GM23338 (cell line): Measurements from ENCODE around the gene SUPT3H. TPM values are rescaled to one million over a fixed set of nuclear protein-coding genes. Genes with fewer than 3 reads are reported as not detected.

Experiments used
- ATAC-seq: fragments of 200-7000 bp; cut with Tn5 transposase; 3 replicates; pipeline ENCODE4 v1.9.1; 2020
- DNase-seq: peaks from one replicate; pipeline ENCODE4 v3.0.0-alpha.2; 2015; ENCODE audit warnings: low spot score
- H2AFZ ChIP-seq: fragments of 200-600 bp; sonication (generic); 2 replicates; pipeline ENCODE4 v1.8.0; 2016; ENCODE audit warnings: antibody characterized with exemption, mild to moderate bottlenecking, moderate library complexity
- H3F3A ChIP-seq: fragments of 200-600 bp; sonication (generic); replicated peaks from 2 replicates; pipeline ENCODE4 v1.8.0; 2017; ENCODE audit warnings: antibody characterized with exemption, mixed run types, low read depth
- H3K27ac ChIP-seq: fragments of 200-600 bp; sonication (generic); 2 replicates; pipeline ENCODE4 v1.6.1; 2016; ENCODE audit warnings: low read depth
- H3K27me3 ChIP-seq: fragments of 200-600 bp; sonication (generic); 2 replicates; pipeline ENCODE4 v1.8.0; 2016; ENCODE audit warnings: mild to moderate bottlenecking, mixed run types, moderate library complexity; ENCODE audit not compliant: insufficient read depth
- H3K36me3 ChIP-seq: fragments of 200-600 bp; sonication (generic); 2 replicates; pipeline ENCODE4 v1.8.0; 2016; ENCODE audit warnings: mild to moderate bottlenecking; ENCODE audit not compliant: insufficient read depth
- H3K4me1 ChIP-seq: fragments of 200-600 bp; sonication (generic); 2 replicates; pipeline ENCODE4 v1.8.0; 2016; ENCODE audit warnings: mild to moderate bottlenecking, moderate library complexity; ENCODE audit not compliant: insufficient read depth
- H3K4me2 ChIP-seq: fragments of 200-600 bp; sonication (generic); 2 replicates; pipeline ENCODE4 v1.7.1; 2017; ENCODE audit warnings: mixed run types
- H3K4me3 ChIP-seq: fragments of 200-600 bp; sonication (generic); 2 replicates; pipeline ENCODE4 v1.6.1; 2016; ENCODE audit warnings: mixed run types
- H3K79me2 ChIP-seq: fragments of 200-600 bp; sonication (generic); replicated peaks from 2 replicates; pipeline ENCODE4 v1.8.0; 2017; ENCODE audit warnings: mild to moderate bottlenecking; ENCODE audit not compliant: insufficient read depth
- H3K9me2 ChIP-seq: fragments of 200-600 bp; sonication (generic); 2 replicates; pipeline ENCODE4 v1.8.0; 2017; ENCODE audit not compliant: insufficient read depth
- H4K20me1 ChIP-seq: fragments of 200-600 bp; sonication (generic); replicated peaks from 2 replicates; pipeline ENCODE4 v1.8.0; 2017; ENCODE audit warnings: mild to moderate bottlenecking; ENCODE audit not compliant: insufficient read depth
- H3K27ac Mint-ChIP-seq: 2 replicates; pipeline ENCODE4 v1.8.0; 2020; ENCODE audit warnings: inconsistent platforms, mild to moderate bottlenecking, moderate library complexity, mixed read lengths
- H3K27me3 Mint-ChIP-seq: 3 replicates; pipeline ENCODE4 v1.8.0; 2022; ENCODE audit warnings: low read depth, mild to moderate bottlenecking, moderate library complexity, mixed read lengths, inconsistent platforms; ENCODE audit not compliant: insufficient read depth, poor library complexity
- H3K36me3 Mint-ChIP-seq: 3 replicates; pipeline ENCODE4 v1.8.0; 2021; ENCODE audit warnings: low read depth, mild to moderate bottlenecking, inconsistent platforms, moderate library complexity, mixed read lengths
- H3K4me1 Mint-ChIP-seq: 3 replicates; pipeline ENCODE4 v1.8.0; 2020; ENCODE audit warnings: mild to moderate bottlenecking, inconsistent platforms, mixed read lengths
- H3K4me3 Mint-ChIP-seq: 3 replicates; pipeline ENCODE4 v1.8.0; 2021; ENCODE audit warnings: moderate library complexity, mild to moderate bottlenecking, inconsistent platforms, mixed read lengths
- H3K9me3 Mint-ChIP-seq: 3 replicates; pipeline ENCODE4 v1.8.0; 2020; ENCODE audit warnings: moderate library complexity, mild to moderate bottlenecking, inconsistent platforms, mixed read lengths
- CREB1 ChIP-seq: fragments of 250-450 bp; sonication (Bioruptor Pico); IDR thresholded peaks from 2 replicates; pipeline ENCODE4 v1.5.0; 2020; ENCODE audit warnings: low read depth, mild to moderate bottlenecking, moderate library complexity
- EZH2 ChIP-seq: fragments of 200-600 bp; sonication (generic); IDR thresholded peaks from one replicate; pipeline ENCODE4 v1.8.0; 2017; ENCODE audit warnings: antibody characterized with exemption, mild to moderate bottlenecking, low read depth; ENCODE audit not compliant: unreplicated experiment
- EZH2phosphoT487 ChIP-seq: fragments of 200-600 bp; sonication (generic); IDR thresholded peaks from one replicate; pipeline ENCODE4 v1.8.1; 2018; ENCODE audit warnings: antibody characterized with exemption; ENCODE audit not compliant: unreplicated experiment
- JUNB ChIP-seq: IDR thresholded peaks from one replicate; pipeline ENCODE4 v1.6.1; 2016; ENCODE audit warnings: antibody characterized with exemption; ENCODE audit not compliant: unreplicated experiment
- NANOG ChIP-seq: IDR thresholded peaks from 2 replicates; pipeline ENCODE4 v1.6.1; 2016; ENCODE audit warnings: antibody characterized with exemption, borderline replicate concordance
- POLR2AphosphoS5 ChIP-seq: IDR thresholded peaks from 2 replicates; pipeline ENCODE4 v1.6.1; 2016; ENCODE audit warnings: antibody characterized with exemption, low read depth
- STAT1 ChIP-seq: IDR thresholded peaks from one replicate; pipeline ENCODE4 v1.6.1; 2016; ENCODE audit warnings: antibody characterized with exemption; ENCODE audit not compliant: unreplicated experiment
- ZNF114 ChIP-seq: fragments of 250-450 bp; sonication (Bioruptor Pico); IDR thresholded peaks from 2 replicates; pipeline ENCODE4 v1.5.0; 2020; ENCODE audit warnings: mild to moderate bottlenecking, moderate library complexity
- ZNF331 ChIP-seq: fragments of 250-450 bp; sonication (Bioruptor Pico); IDR thresholded peaks from 2 replicates; pipeline ENCODE4 v1.5.0; 2020; ENCODE audit warnings: low read depth, mild to moderate bottlenecking, moderate library complexity
- polyA plus RNA-seq: library from polyadenylated mRNA; unstranded; fragments of >200 nt; fragmentation: Nextera tagmentation; extraction: Ambion mirVana; gene quantifications from 2 replicates; pipeline ENCODE4 v1.2.1, GENCODE V29; 2016
- total RNA-seq: library from RNA; depleted of rRNA; stranded (reverse); fragments of >200 nt; shearing (Covaris generic); gene quantifications from 2 replicates; pipeline ENCODE4 v1.2.3, GENCODE V29; 2014
- TF ChIP-seq, protein P1 (sequence below), 2 experiments: fragments of 200-600 bp in 1 of 2; sonication (generic) in 1 of 2; conservative IDR thresholded peaks; 2 replicates each; pipeline versions ENCODE4 v1.5.1 to v1.6.1; 2016 to 2017; ENCODE audit warnings: antibody characterized with exemption in 2 of 2, low read depth in 2 of 2, mild to moderate bottlenecking in 2 of 2, moderate library complexity in 1 of 2
- TF ChIP-seq, protein P2 (sequence below): fragments of 250-450 bp; sonication (Bioruptor Pico); IDR thresholded peaks from 2 replicates; pipeline ENCODE4 v1.5.0; 2020; ENCODE audit warnings: mild to moderate bottlenecking, moderate library complexity
- TF ChIP-seq, protein P3 (sequence below): IDR thresholded peaks from one replicate; pipeline ENCODE4 v1.6.1; 2018; ENCODE audit warnings: antibody characterized with exemption; ENCODE audit not compliant: unreplicated experiment
- TF ChIP-seq, protein P4 (sequence below): IDR thresholded peaks from 2 replicates; pipeline ENCODE4 v1.6.1; 2016; ENCODE audit warnings: antibody characterized with exemption

Gene SUPT3H
- total and polyA plus RNA-seq, 2 experiments from 2014 or later, result 11.4 to 30.1 TPM

DNA sequence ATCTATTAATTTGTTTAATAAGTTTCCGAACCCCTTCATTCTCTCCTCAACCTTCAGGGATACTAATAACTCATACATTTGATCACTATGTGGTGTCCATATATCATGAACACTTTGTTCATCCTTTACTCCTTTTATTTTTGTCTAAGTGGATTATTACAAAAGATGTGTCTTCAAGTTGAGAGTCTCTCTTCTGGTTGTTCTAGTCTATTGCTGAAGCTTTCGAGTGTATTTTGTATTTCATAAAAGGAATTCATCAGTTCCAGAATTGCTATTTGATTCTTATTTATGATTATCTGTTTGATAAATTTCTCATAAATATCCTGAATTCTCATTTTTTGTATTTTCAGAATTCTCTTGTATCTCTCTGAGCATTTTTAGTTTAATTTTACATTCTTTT is 146.1 kb downstream of the SUPT3H start:
- 0 out of 2 replicates have a peak, but pooled peaks cover 4% of the 10 kb centered on the region for H3K9me2 ChIP-seq
- H3K27ac ChIP-seq, result no peak overlapping the region
- DNase-seq, result no peak
- no peak overlapping the region for H3K4me3 Mint-ChIP-seq
- H3K9me3 Mint-ChIP-seq, result peaks cover 4% of the 10 kb centered on the region; the same call in 2 of the 3 replicates
- no peaks in the 10 kb centered on the region for H3K4me1 ChIP-seq
- H3K4me1 Mint-ChIP-seq, result no peaks in the 10 kb centered on the region
- no peak for ATAC-seq
- no peak overlapping the region for H3K27ac Mint-ChIP-seq
- H3K79me2 ChIP-seq, result no peaks in the 10 kb centered on the region
- peaks cover 18% of the 10 kb centered on the region for H3K36me3 Mint-ChIP-seq
- H3K27me3 Mint-ChIP-seq, result no peaks in the 10 kb centered on the region
- H3K4me2 ChIP-seq, result no peak overlapping the region
- H4K20me1 ChIP-seq, result no peaks in the 10 kb centered on the region; the same call in 1 of the 2 replicates
- no peak overlapping the region for H3K4me3 ChIP-seq
- H2AFZ ChIP-seq, result no peak overlapping the region
- H3F3A ChIP-seq, result no peaks in the 10 kb centered on the region
- H3K27me3 ChIP-seq, result no peaks in the 10 kb centered on the region
- TF ChIP-seq ZNF331 (CRISPR knock-in tag), result no peak
- TF ChIP-seq, protein P1, sequence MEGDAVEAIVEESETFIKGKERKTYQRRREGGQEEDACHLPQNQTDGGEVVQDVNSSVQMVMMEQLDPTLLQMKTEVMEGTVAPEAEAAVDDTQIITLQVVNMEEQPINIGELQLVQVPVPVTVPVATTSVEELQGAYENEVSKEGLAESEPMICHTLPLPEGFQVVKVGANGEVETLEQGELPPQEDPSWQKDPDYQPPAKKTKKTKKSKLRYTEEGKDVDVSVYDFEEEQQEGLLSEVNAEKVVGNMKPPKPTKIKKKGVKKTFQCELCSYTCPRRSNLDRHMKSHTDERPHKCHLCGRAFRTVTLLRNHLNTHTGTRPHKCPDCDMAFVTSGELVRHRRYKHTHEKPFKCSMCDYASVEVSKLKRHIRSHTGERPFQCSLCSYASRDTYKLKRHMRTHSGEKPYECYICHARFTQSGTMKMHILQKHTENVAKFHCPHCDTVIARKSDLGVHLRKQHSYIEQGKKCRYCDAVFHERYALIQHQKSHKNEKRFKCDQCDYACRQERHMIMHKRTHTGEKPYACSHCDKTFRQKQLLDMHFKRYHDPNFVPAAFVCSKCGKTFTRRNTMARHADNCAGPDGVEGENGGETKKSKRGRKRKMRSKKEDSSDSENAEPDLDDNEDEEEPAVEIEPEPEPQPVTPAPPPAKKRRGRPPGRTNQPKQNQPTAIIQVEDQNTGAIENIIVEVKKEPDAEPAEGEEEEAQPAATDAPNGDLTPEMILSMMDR (conservative IDR thresholded peaks at IDR 0.05; ENCODE audit: low read depth in 2 of 2), result no peak
- no peak for TF ChIP-seq POLR2AphosphoS5
- TF ChIP-seq, protein P2, sequence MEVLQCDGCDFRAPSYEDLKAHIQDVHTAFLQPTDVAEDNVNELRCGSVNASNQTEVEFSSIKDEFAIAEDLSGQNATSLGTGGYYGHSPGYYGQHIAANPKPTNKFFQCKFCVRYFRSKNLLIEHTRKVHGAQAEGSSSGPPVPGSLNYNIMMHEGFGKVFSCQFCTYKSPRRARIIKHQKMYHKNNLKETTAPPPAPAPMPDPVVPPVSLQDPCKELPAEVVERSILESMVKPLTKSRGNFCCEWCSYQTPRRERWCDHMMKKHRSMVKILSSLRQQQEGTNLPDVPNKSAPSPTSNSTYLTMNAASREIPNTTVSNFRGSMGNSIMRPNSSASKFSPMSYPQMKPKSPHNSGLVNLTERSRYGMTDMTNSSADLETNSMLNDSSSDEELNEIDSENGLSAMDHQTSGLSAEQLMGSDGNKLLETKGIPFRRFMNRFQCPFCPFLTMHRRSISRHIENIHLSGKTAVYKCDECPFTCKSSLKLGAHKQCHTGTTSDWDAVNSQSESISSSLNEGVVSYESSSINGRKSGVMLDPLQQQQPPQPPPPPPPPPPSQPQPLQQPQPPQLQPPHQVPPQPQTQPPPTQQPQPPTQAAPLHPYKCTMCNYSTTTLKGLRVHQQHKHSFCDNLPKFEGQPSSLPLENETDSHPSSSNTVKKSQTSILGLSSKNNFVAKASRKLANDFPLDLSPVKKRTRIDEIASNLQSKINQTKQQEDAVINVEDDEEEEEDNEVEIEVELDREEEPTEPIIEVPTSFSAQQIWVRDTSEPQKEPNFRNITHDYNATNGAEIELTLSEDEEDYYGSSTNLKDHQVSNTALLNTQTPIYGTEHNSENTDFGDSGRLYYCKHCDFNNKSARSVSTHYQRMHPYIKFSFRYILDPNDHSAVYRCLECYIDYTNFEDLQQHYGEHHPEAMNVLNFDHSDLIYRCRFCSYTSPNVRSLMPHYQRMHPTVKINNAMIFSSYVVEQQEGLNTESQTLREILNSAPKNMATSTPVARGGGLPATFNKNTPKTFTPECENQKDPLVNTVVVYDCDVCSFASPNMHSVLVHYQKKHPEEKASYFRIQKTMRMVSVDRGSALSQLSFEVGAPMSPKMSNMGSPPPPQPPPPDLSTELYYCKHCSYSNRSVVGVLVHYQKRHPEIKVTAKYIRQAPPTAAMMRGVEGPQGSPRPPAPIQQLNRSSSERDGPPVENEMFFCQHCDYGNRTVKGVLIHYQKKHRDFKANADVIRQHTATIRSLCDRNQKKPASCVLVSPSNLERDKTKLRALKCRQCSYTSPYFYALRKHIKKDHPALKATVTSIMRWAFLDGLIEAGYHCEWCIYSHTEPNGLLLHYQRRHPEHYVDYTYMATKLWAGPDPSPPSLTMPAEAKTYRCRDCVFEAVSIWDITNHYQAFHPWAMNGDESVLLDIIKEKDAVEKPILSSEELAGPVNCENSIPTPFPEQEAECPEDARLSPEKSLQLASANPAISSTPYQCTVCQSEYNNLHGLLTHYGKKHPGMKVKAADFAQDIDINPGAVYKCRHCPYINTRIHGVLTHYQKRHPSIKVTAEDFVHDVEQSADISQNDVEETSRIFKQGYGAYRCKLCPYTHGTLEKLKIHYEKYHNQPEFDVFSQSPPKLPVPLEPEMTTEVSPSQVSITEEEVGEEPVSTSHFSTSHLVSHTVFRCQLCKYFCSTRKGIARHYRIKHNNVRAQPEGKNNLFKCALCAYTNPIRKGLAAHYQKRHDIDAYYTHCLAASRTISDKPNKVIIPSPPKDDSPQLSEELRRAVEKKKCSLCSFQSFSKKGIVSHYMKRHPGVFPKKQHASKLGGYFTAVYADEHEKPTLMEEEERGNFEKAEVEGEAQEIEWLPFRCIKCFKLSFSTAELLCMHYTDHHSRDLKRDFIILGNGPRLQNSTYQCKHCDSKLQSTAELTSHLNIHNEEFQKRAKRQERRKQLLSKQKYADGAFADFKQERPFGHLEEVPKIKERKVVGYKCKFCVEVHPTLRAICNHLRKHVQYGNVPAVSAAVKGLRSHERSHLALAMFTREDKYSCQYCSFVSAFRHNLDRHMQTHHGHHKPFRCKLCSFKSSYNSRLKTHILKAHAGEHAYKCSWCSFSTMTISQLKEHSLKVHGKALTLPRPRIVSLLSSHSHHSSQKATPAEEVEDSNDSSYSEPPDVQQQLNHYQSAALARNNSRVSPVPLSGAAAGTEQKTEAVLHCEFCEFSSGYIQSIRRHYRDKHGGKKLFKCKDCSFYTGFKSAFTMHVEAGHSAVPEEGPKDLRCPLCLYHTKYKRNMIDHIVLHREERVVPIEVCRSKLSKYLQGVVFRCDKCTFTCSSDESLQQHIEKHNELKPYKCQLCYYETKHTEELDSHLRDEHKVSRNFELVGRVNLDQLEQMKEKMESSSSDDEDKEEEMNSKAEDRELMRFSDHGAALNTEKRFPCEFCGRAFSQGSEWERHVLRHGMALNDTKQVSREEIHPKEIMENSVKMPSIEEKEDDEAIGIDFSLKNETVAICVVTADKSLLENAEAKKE (CRISPR knock-in tag), result no peak
- TF ChIP-seq EZH2phosphoT487, result no peak
- TF ChIP-seq CREB1 (CRISPR knock-in tag), result no peak
- TF ChIP-seq, protein P3, sequence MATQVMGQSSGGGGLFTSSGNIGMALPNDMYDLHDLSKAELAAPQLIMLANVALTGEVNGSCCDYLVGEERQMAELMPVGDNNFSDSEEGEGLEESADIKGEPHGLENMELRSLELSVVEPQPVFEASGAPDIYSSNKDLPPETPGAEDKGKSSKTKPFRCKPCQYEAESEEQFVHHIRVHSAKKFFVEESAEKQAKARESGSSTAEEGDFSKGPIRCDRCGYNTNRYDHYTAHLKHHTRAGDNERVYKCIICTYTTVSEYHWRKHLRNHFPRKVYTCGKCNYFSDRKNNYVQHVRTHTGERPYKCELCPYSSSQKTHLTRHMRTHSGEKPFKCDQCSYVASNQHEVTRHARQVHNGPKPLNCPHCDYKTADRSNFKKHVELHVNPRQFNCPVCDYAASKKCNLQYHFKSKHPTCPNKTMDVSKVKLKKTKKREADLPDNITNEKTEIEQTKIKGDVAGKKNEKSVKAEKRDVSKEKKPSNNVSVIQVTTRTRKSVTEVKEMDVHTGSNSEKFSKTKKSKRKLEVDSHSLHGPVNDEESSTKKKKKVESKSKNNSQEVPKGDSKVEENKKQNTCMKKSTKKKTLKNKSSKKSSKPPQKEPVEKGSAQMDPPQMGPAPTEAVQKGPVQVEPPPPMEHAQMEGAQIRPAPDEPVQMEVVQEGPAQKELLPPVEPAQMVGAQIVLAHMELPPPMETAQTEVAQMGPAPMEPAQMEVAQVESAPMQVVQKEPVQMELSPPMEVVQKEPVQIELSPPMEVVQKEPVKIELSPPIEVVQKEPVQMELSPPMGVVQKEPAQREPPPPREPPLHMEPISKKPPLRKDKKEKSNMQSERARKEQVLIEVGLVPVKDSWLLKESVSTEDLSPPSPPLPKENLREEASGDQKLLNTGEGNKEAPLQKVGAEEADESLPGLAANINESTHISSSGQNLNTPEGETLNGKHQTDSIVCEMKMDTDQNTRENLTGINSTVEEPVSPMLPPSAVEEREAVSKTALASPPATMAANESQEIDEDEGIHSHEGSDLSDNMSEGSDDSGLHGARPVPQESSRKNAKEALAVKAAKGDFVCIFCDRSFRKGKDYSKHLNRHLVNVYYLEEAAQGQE, result no peak
- TF ChIP-seq ZNF114, result no peak
- no peak for TF ChIP-seq JUNB
- no peak for TF ChIP-seq EZH2
- TF ChIP-seq NANOG, result no peak
- TF ChIP-seq, protein P4, sequence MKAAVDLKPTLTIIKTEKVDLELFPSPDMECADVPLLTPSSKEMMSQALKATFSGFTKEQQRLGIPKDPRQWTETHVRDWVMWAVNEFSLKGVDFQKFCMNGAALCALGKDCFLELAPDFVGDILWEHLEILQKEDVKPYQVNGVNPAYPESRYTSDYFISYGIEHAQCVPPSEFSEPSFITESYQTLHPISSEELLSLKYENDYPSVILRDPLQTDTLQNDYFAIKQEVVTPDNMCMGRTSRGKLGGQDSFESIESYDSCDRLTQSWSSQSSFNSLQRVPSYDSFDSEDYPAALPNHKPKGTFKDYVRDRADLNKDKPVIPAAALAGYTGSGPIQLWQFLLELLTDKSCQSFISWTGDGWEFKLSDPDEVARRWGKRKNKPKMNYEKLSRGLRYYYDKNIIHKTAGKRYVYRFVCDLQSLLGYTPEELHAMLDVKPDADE, result no peak
- TF ChIP-seq STAT1, result no peak
- no peaks in the 10 kb centered on the region for H3K36me3 ChIP-seq
